GM06990 (cell line): Measurements from ENCODE around the gene DPPA5.

Source experiments
- DNase-seq: peaks from one replicate; pipeline ENCODE4 v3.0.0-alpha.2; 2011; ENCODE audit not compliant: insufficient read length; ENCODE audit errors: extremely low read depth
- H3K27me3 ChIP-seq: replicated peaks from 2 replicates; pipeline ENCODE4 v1.6.0; 2011; ENCODE audit warnings: low read length; ENCODE audit not compliant: control insufficient read depth, insufficient read depth
- H3K36me3 ChIP-seq: 2 replicates; pipeline ENCODE4 v1.5.1; 2011; ENCODE audit warnings: low read length; ENCODE audit not compliant: control insufficient read depth, insufficient read depth
- H3K4me3 ChIP-seq: replicated peaks from 2 replicates; pipeline ENCODE4 v1.5.1; 2011; ENCODE audit warnings: low read depth, mild to moderate bottlenecking, control low read depth, low read length
- CTCF ChIP-seq: IDR thresholded peaks from 2 replicates; pipeline ENCODE4 v1.5.1; 2011; ENCODE audit warnings: low read length, control low read depth, mild to moderate bottlenecking, inconsistent platforms; ENCODE audit not compliant: insufficient read depth, poor library complexity, severe bottlenecking

Gene DPPA5

GRCh38 chr6:73377225-73377624, 23.1 kb upstream of the DPPA5 start:
- no peak overlapping the region for H3K4me3 ChIP-seq
- no peak for DNase-seq
- H3K36me3 ChIP-seq = no peaks in the 10 kb centered on the region
- no peaks in the 10 kb centered on the region for H3K27me3 ChIP-seq
- TF ChIP-seq CTCF = no peak

- H3K4me3 ChIP-seq = no peak overlapping the region
- no peaks in the 10 kb centered on the region for H3K36me3 ChIP-seq
- no peak for DNase-seq
- H3K27me3 ChIP-seq = no peaks in the 10 kb centered on the region
- no peak for TF ChIP-seq CTCF
These were observed 21.1 kb upstream of the DPPA5 start for GRCh38 chr6:73375216-73375615.

- TF ChIP-seq CTCF = no peak
- Histone ChIP-seq H3K36me3 (no peaks in the 10 kb centered on the region), H3K4me3 (no peak overlapping the region), H3K27me3 (no peaks in the 10 kb centered on the region)
- DNase-seq = no peak
These were observed 18.4 kb upstream of the DPPA5 start for GRCh38 chr6:73372516-73372915.

GRCh38 chr6:73371984-73372383, 17.9 kb upstream of the DPPA5 start:
- Histone ChIP-seq H3K27me3 (no peaks in the 10 kb centered on the region), H3K4me3 (no peak overlapping the region), H3K36me3 (no peaks in the 10 kb centered on the region)
- DNase-seq = no peak
- TF ChIP-seq CTCF = no peak

- Histone ChIP-seq H3K4me3 (no peak within 1 kb of the TSS), H3K27me3 (no peaks in the 10 kb centered on the region), H3K36me3 (no peaks in the 10 kb centered on the region)
- no peak for TF ChIP-seq CTCF
- no peak for DNase-seq
These were observed 15.5 kb upstream of the DPPA5 start, which contains the start of gene OOEP for GRCh38 chr6:73369563-73369962. Gene OOEP, minus strand, starts transcription at chr6:73369897. Its CDS starts 105 bp downstream, at chr6:73369792.

- no peak overlapping the region for H3K4me3 ChIP-seq
- no peaks in the 10 kb centered on the region for H3K27me3 ChIP-seq
- no peak for DNase-seq
- H3K36me3 ChIP-seq = no peaks in the 10 kb centered on the region
- no peak for TF ChIP-seq CTCF
These were observed 15.1 kb upstream of the DPPA5 start for GRCh38 chr6:73369157-73369556.
